Left renal cortex interstitium (tissue), 4 donors: ENCODE data around the gene EXPH5. TPM values are rescaled to one million over a fixed set of nuclear protein-coding genes. Genes with fewer than 3 reads are reported as not detected.

Source experiments
- DNase-seq, 4 donors: peaks; one replicate each; pipeline ENCODE4 v3.0.0-alpha.2; 2013; ENCODE audit warnings: low read depth in 4 of 4, low spot score in 2 of 4, missing footprints in 1 of 4
- polyA plus RNA-seq, 4 donors: library from polyadenylated mRNA; unstranded; fragments of 120-200 nt; gene quantifications; one replicate each; pipeline ENCODE4 v1.2.1, GENCODE V29; 2013; ENCODE audit not compliant: insufficient read length in 4 of 4

Gene EXPH5
- polyA plus RNA-seq, 4 donors = 2.4 to 4.9 (median 4.1) TPM

DNA sequence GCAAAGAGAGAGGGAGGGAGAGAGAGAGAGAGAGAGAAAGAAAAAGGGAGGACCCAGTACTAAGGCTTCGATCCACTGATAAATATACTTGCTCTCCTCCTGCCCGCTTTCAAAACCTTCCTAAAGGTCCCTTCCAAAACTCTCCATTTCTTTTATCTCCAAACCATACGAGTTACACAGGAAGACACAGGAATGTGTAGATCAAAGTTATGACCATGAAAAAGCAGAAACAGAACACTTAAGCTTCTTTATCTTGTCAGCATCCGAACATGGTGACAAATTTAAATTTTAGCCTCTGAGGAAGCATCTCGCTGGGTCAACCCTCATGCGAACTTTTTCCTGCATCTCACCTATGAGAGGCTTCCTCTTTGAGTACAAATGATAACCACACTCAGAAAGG, 66.2 kb downstream of the EXPH5 start:
- no peak for DNase-seq

DNA sequence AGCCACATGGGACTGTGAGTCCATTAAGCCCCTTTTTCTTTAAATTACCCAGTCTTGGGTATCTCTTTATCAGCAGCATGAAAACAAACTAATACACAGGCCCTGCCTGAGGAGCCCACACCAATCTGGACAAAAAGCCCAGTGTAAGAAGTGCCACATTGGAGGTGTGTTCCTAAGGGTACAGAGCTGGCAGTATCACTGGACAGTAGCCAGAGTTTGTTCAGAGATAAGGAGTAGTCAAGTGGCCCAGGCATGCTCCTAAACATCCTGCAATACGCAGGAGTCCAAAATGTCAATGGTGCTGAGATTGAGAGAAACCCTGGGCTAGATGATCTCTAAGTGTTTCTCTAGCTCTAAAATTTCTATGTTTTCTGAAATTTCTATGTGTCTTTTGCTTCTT, 68.4 kb downstream of the EXPH5 start:
- DNase-seq = no peak

GRCh38 chr11:108524422-108524821, 69.1 kb downstream of the EXPH5 start:
- DNase-seq = no peak

DNA sequence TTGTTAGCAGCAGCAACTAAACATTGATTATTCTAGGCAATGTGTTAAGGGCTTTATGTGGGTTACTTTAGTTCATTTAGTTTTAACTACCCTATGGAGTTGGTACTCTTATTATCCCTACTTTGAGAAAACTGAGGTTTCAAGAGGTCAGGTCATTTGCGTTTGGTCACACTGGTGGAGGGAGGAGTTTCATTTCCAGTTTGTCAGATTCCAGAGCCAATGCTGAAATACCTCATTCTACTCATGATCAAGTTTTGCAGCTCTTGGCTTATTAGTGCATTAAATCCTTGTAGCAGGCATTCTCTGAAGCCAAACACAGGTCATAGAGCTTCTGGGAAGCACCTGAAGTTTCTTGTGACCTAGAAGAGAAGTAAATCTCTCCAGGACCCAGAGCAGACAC, 71.2 kb downstream of the EXPH5 start:
- no peak for DNase-seq

DNA sequence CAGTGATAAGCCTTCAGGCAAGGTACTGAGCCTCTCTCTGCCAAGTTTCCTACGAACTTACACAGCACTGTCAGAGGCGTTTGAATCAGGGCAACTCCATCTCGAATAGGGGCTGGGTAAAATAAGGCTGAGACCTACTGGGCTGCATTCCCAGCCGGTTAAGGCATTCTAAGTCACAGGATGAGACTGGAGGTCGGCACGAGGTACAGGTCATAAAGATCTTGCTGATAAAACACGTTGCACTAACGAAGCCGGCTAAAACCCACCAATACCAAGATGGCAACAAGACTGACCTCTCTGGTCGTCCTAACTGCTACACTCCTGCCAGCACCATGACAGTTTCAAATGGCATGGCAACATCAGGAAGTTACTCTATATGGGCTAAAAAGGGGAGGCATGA, 75.0 kb downstream of the EXPH5 start:
- no peak for DNase-seq

DNA sequence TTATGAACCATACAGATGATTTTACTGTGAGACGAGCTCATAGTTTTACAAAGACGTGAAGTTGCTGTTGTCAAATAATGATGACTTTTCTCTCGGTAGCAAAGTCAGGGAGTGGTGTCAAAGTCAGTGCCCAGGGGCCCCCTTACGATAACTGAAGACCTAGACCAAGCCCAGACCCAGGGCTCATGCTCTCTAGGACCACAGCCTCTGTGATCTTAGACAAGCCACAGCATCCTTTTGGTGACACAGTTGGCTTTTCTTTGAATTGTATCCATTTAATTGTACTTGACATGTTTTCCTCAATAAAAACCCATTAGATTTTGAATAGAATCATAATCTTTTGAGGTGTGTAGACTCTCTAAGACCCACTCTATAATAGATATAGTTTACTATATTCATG, 77.4 kb downstream of the EXPH5 start:
- no peak for DNase-seq

DNA sequence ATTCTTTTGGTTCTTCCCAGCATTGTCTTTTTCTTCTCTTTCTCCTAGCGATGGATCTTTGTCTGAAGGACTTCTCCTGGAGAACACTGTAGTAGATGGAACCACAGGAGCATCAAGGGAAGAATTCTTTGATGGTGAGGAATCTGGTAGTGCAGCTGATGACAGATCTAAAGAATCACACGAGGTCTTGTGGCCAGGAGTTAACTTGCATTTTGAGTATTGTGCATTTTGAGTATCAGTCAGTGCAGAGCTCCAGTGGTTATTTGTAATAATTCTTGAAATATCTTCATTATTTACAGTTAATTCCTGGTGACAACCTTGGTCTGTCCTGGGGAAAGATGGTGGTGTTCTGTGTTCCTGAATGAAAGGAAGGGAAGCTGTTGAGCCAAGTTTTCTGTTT, 80.9 kb downstream of the EXPH5 start:
- DNase-seq = no peak

DNA sequence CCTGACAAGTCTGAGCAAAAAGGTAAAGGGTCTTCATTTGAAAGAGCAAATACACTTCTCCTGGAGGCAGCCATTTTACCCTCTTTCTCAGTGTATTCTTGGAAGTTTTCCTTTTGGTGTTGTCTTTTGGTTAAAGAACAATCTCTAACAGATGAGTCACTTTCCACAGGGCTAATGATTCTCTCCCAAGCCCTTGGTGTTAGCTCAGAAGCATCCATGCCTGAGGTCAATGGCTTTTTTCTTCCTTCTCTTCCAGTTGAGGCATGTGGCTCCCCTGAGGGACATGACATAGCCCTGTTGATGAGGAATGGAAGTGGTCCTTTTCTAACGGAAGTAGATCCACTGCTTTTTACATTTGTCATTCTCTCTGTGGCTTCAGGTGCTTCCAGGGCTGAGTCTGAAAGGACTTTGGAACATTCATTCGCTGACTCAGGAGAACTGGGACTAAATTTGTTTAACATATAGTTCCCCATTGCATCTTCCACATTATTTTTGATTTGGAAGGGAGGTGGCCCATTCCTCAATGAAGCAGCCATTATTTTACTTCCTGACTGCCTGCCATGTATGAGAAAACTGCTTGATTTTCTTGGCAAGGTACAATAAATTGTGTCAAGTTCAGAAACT, 81.6 kb downstream of the EXPH5 start:
- DNase-seq = no peak

- DNase-seq = no peak
These were observed 84.6 kb downstream of the EXPH5 start for GRCh38 chr11:108508653-108509593.

DNA sequence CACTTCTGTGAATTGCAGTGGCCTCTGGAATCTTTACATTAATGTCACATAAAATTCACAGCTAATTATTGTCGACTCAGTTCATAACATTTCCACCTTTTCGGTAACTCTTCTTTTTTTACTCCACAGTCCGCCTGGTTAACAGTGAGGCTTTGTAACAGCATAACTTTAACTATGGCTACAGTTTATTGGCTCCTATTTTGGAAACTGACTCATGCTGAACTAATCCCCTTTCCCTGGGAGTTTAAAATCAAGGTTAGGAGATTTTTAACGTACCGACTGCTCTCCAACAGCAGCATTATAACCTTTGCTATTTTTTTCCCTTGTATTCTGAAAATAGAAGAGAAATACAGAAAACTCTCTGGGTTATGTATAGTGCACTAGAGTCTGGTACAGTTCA, 92.2 kb downstream of the EXPH5 start:
- no peak for DNase-seq

DNA sequence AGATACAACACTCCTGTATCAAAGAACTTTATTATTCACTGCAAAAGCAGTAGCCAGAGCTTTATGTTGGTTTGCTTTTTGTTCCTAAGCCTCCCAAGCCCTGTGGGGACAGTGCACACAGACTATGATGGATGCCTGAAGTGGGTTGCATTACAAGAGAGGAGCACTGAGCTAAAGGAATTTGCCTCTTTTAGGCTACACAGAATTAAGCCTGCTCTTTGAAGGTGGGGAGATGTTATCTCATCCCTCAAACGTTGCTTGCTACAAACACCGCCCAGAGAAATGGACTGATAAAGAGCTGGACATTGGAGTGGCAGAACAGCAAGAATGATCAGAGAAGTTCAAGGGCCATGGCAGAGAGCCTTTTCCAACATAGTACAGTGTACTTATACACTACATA, 92.8 kb downstream of the EXPH5 start:
- DNase-seq = no peak

DNA sequence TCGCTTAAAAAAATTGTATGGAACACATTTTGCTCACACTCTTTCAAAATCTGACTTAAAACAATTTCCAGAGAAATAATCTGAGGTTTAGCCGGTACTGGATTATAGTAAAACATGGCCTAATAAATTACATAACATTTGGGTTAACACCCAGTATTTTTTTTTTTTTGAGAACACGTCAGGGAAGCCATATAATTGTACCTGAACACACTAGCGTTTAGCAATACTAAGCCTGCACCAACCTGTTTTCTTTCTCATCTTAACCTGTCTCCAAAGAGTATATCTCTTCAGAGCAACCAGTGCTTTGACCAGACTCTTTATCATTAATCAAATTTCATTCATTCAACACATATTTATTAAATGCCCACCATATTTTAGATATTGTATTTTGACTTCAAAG, 93.4 kb downstream of the EXPH5 start:
- DNase-seq = no peak

GRCh38 chr11:108498816-108499408, 94.7 kb downstream of the EXPH5 start:
- no peak for DNase-seq

DNA sequence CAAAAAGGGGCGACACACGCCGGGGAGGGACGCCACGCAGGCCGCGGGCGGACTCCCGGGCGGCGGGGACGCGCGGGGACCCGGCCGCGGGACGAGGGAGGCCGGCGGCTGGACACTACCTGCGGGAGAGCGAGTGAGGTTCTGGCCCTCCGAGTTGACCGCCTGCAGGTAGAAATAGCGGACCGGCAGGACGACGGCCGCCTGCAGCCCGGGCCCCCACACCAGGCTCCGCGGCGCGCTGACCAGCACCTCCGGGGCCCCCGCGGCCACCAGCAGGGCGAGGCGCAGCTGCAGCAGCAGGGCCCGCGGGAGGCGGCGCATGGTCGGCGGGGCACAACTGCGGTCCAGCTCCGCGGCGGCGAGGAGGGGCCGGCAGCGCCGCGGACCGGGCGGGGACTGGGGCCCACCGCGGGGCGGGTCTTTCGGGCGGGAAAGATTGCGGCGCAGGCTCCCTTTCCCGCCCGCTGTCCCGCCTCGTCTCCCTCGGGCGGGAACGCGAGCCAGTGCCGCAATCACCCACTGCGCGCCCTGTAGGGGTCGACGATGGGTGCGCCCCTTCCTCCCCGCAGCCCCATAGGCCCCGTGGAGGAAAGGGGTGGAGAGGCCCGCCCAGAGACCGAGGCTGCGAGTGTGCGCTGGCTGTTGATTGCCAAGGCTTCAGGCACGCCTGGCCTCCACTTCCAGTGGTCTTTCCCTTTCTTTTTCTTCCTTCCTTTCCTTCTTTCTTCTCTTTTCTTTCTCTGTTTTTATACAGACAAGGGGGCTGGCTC, 95.3 kb downstream of the EXPH5 start, which contains the start of gene POGLUT3:
Gene POGLUT3, minus strand, starts transcription at position 339 of the 770 bp plus-strand sequence. Its CDS starts 18 bp downstream, at position 321.
- peak; percentile 28 to 60 (median 44) for DNase-seq

DNA sequence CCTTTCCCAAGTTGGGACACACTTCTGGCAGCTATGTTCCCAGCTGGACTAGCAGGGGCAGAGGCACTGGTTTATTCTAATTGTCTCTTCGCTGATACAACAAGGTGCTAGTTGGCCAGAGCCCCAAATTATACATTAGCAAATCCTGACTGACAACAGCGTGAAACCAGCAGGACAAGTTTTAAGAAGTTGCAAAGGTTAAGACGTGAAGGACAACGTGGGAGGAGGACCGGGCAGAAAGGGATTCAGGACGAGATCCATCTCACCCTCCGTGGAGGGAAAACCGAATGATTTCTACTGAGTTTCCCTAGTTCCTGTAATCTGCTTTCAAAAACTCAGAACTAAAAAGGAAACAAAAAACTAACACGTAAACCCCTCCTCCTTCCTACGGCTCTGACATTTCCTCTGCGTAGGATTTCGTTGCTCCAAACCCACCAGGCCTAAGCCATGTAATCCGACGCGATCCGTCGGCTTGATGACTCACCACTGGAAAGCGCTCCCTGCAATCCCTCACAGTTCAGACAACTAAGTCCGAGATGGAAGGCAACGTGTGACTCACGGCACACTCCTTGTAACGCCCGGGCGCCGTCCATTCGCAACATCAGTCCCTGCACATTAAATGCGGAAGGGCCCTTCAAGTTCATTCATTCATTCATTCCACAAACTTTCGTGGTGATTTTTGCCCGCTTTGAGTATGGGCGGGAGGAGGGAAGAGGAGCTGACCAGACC, 96.1 kb downstream of the EXPH5 start:
- DNase-seq = peak; percentile 79 to 89 (median 86)

- DNase-seq = peak in 2 of 4 donors; percentile 9 to 14
These were observed 96.8 kb downstream of the EXPH5 start for GRCh38 chr11:108496643-108497256.

DNA sequence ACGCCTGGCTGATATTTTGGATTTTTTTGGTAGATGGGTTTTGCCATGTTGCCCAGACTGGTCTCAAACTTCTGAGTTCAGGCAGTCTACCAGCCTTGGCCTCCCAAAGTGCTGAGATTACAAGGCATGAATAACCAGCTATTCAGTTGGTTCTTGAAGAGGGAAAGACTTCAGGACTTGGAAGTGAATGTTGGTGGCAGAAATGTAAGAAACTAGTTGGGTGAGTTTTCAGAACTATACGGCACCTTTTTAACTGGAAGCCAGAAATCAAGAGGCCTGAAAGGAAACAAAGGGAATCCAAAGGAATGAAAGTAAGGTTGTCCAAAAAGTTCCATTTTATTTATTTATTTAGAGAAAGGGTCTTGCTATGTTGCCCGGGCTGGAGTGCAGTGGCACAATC, 98.2 kb downstream of the EXPH5 start:
- no peak for DNase-seq

DNA sequence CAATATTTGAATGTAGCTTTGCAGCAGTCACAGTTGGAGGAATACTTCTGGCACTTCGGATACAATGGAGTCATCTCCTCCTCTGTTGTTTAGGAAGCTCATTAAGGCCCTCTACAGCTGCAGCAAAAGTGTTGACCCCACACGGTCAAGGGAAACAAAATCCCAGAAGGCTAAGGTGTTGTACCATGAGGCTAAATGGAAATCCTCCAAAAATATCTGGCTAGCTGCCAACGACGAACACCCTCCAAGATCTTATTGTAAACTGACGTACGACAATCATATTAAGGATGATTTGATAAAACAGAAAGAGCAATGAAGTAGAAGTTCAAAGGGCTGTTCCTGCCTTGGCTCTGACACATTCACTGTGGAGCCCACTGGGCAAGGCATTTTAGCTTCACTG, 99.4 kb downstream of the EXPH5 start:
- DNase-seq = no peak

- DNase-seq = no peak
These were observed 101.6 kb downstream of the EXPH5 start for GRCh38 chr11:108491936-108492335.

DNA sequence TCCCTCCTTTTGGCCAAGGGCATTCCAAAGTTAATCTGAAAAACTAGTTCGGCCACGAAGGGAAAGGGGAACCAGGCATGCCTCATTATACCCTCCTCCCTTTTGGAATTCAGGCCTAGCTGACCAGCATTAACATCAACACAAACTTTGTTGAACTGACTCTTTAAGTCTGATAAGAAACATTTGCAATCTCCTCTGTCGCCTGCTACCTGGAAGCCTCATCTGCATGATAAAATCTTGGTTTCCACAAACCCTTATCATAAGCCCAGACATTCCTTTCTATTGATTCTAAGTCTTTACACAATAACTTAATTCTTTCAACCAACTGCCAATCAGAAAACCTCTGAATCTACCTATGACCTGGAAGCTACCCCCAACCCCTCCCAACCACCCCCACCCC, 106.7 kb downstream of the EXPH5 start:
- no peak for DNase-seq
